WTC11 (cell line): ENCODE results near the gene CD180. TPM values are rescaled to one million over a fixed set of nuclear protein-coding genes. Genes with fewer than 3 reads are reported as not detected.

ENCODE experiments used
- ATAC-seq: fragments of 200-7000 bp; cut with Tn5 transposase; 2 replicates; pipeline ENCODE4 v1.10.0; 2021; ENCODE audit warnings: mild to moderate bottlenecking, moderate library complexity
- CTCF ChIA-PET: fragments of 300-600 bp; sonication (Branson Sonifier 250); formaldehyde crosslinking; loops from one replicate; lab custom pipeline; 2021; ENCODE audit warnings: antibody characterized with exemption; lab: Charles Lee
- POLR2A ChIA-PET: fragments of 350-600 bp; sonication (Branson Sonifier 250); formaldehyde crosslinking; loops from one replicate; lab custom pipeline; 2021; ENCODE audit warnings: antibody characterized with exemption; lab: Charles Lee
- DNase-seq: peaks from one replicate; pipeline ENCODE4 v3.0.0; 2021; ENCODE audit warnings: low spot score
- H3K27ac Mint-ChIP-seq: 2 replicates; pipeline ENCODE4 v1.8.0; 2021; ENCODE audit warnings: mixed read lengths
- H3K27me3 Mint-ChIP-seq: 2 replicates; pipeline ENCODE4 v1.8.0; 2021; ENCODE audit warnings: low read depth, mild to moderate bottlenecking, moderate library complexity, mixed read lengths
- H3K36me3 Mint-ChIP-seq: 2 replicates; pipeline ENCODE4 v1.8.0; 2021; ENCODE audit warnings: mixed read lengths
- H3K4me1 Mint-ChIP-seq: 2 replicates; pipeline ENCODE4 v1.8.0; 2022; ENCODE audit warnings: mixed read lengths
- H3K4me3 Mint-ChIP-seq: 2 replicates; pipeline ENCODE4 v1.8.0; 2021; ENCODE audit warnings: mild to moderate bottlenecking, moderate library complexity, mixed read lengths
- H3K9me3 Mint-ChIP-seq: 2 replicates; pipeline ENCODE4 v1.8.0; 2021; ENCODE audit warnings: mixed read lengths
- ATF3 ChIP-seq: sonication (generic); formaldehyde crosslinking; conservative IDR thresholded peaks from 2 replicates; pipeline ENCODE4 v1.8.1; 2022; ENCODE audit warnings: mild to moderate bottlenecking, missing genetic modification reagents
- E2F1 ChIP-seq: sonication (generic); formaldehyde crosslinking; IDR thresholded peaks from 2 replicates; pipeline ENCODE4 v1.8.0; 2022; ENCODE audit warnings: mild to moderate bottlenecking, missing genetic modification reagents
- FOXK1 ChIP-seq: sonication (generic); formaldehyde crosslinking; IDR thresholded peaks from 2 replicates; pipeline ENCODE4 v1.8.0; 2022; ENCODE audit warnings: mild to moderate bottlenecking, moderate library complexity, missing genetic modification reagents
- GTF2I ChIP-seq: fragments of 250-450 bp; sonication (Bioruptor Pico); conservative IDR thresholded peaks from 2 replicates; pipeline ENCODE4 v1.4.0; 2021; ENCODE audit warnings: mild to moderate bottlenecking
- KAT7 ChIP-seq: sonication (generic); formaldehyde crosslinking; IDR thresholded peaks from 2 replicates; pipeline ENCODE4 v1.8.1; 2023; ENCODE audit warnings: missing genetic modification reagents, mild to moderate bottlenecking, borderline replicate concordance
- NFE2L1 ChIP-seq: sonication (generic); formaldehyde crosslinking; IDR thresholded peaks from 2 replicates; pipeline ENCODE4 v1.8.1; 2023; ENCODE audit warnings: missing genetic modification reagents
- NR2C2 ChIP-seq: sonication (generic); formaldehyde crosslinking; IDR thresholded peaks from 2 replicates; pipeline ENCODE4 v1.8.0; 2022; ENCODE audit warnings: mild to moderate bottlenecking, missing genetic modification reagents
- OVOL2 ChIP-seq: fragments of 250-450 bp; sonication (Bioruptor Pico); IDR thresholded peaks from 2 replicates; pipeline ENCODE4 v1.9.0; 2021; ENCODE audit warnings: mild to moderate bottlenecking, borderline replicate concordance
- PRDM15 ChIP-seq: sonication (generic); formaldehyde crosslinking; IDR thresholded peaks from 2 replicates; pipeline ENCODE4 v1.8.0; 2022; ENCODE audit warnings: missing genetic modification reagents
- STAT6 ChIP-seq: sonication (generic); formaldehyde crosslinking; conservative IDR thresholded peaks from 2 replicates; pipeline ENCODE4 v1.8.1; 2023; ENCODE audit warnings: mild to moderate bottlenecking, low read depth, missing genetic modification reagents, moderate library complexity
- TCF7 ChIP-seq: sonication (generic); formaldehyde crosslinking; IDR thresholded peaks from 2 replicates; pipeline ENCODE4 v1.8.0; 2022; ENCODE audit warnings: mild to moderate bottlenecking, low read depth, missing genetic modification reagents, moderate library complexity
- ZBTB21 ChIP-seq: sonication (generic); formaldehyde crosslinking; IDR thresholded peaks from 2 replicates; pipeline ENCODE4 v1.8.1; 2023; ENCODE audit warnings: mild to moderate bottlenecking, missing genetic modification reagents, borderline replicate concordance
- ZNF138 ChIP-seq: sonication (generic); formaldehyde crosslinking; conservative IDR thresholded peaks from 2 replicates; pipeline ENCODE4 v1.8.1; 2022; ENCODE audit warnings: mild to moderate bottlenecking, moderate library complexity, missing genetic modification reagents
- ZNF232 ChIP-seq: sonication (generic); formaldehyde crosslinking; IDR thresholded peaks from 2 replicates; pipeline ENCODE4 v1.8.0; 2022; ENCODE audit warnings: mild to moderate bottlenecking, missing genetic modification reagents
- ZNF317 ChIP-seq: sonication (generic); formaldehyde crosslinking; IDR thresholded peaks from 2 replicates; pipeline ENCODE4 v1.8.1; 2023; ENCODE audit warnings: low read depth, mild to moderate bottlenecking, moderate library complexity, missing genetic modification reagents, borderline replicate concordance
- ZNF425 ChIP-seq: fragments of 250-450 bp; sonication (Bioruptor Pico); conservative IDR thresholded peaks from 2 replicates; pipeline ENCODE4 v1.9.0; 2021; ENCODE audit warnings: mild to moderate bottlenecking
- ZNF671 ChIP-seq: fragments of 250-450 bp; sonication (Bioruptor Pico); IDR thresholded peaks from 2 replicates; pipeline ENCODE4 v1.8.0; 2021; ENCODE audit warnings: mild to moderate bottlenecking
- total RNA-seq: library from RNA; stranded (reverse); gene quantifications from 3 replicates; pipeline ENCODE4 v1.2.3, GENCODE V29; 2021

The CD180 gene
- total RNA-seq, 1 experiment from 2014 or later, result not detected

- no peak for ATAC-seq
- POLR2A ChIA-PET, result no interaction called here
- Mint-ChIP-seq H3K27ac (no peak overlapping the region), H3K4me1 (peaks cover 31% of the 10 kb centered on the region), H3K36me3 (no peaks in the 10 kb centered on the region; the same call in 1 of the 2 replicates)
- CTCF ChIA-PET, result interaction anchor here (1.0 kb wide), 1 partner anchor 47 kb away, joined by 4 read pairs; no protein-coding TSS in a partner anchor
- DNase-seq, result no peak
- no peak for TF ChIP-seq KAT7
- no peak for TF ChIP-seq OVOL2 (CRISPR knock-in tag)
- no peak for TF ChIP-seq ZNF425 (CRISPR knock-in tag)
- TF ChIP-seq ZNF317, result no peak
- no peak for TF ChIP-seq PRDM15 (CRISPR knock-in tag)
- TF ChIP-seq E2F1 (CRISPR knock-in tag), result no peak
- no peak for TF ChIP-seq STAT6 (CRISPR knock-in tag)
- TF ChIP-seq GTF2I, result no peak
- no peak for TF ChIP-seq TCF7 (CRISPR knock-in tag)
- no peak for TF ChIP-seq NFE2L1 (CRISPR knock-in tag)
- TF ChIP-seq FOXK1 (CRISPR knock-in tag), result no peak
- no peak for TF ChIP-seq ZNF671 (CRISPR knock-in tag)
- no peak for TF ChIP-seq ZNF138 (CRISPR knock-in tag)
- TF ChIP-seq ATF3 (CRISPR knock-in tag), result no peak
- TF ChIP-seq ZBTB21, result no peak
- TF ChIP-seq NR2C2 (CRISPR knock-in tag), result no peak
- no peak for TF ChIP-seq ZNF232 (CRISPR knock-in tag)
- TF ChIP-seq, all 79 proteins: peak for 0
- Mint-ChIP-seq H3K27me3 (no peaks in the 10 kb centered on the region), H3K4me3 (no peak overlapping the region), H3K9me3 (no peaks in the 10 kb centered on the region)
These were observed 34.8 kb downstream of the CD180 start for GRCh38 chr5:67161767-67162166.
